Type B pancreatic cell (in vitro differentiated cells): Measurements from ENCODE around the gene DST. TPM values are rescaled to one million over a fixed set of nuclear protein-coding genes. Genes with fewer than 3 reads are reported as not detected.

Source experiments
- DNase-seq: peaks from one replicate; pipeline ENCODE4 v3.0.0; 2021; ENCODE audit warnings: mixed read lengths; ENCODE audit not compliant: unreplicated experiment; ENCODE audit errors: extremely low spot score
- H3K27ac Mint-ChIP-seq: 2 replicates; pipeline ENCODE4 v1.8.0; 2021; ENCODE audit warnings: mild to moderate bottlenecking, mixed read lengths
- H3K27me3 Mint-ChIP-seq: 2 replicates; pipeline ENCODE4 v1.8.0; 2021; ENCODE audit warnings: mixed read lengths
- H3K36me3 Mint-ChIP-seq: 2 replicates; pipeline ENCODE4 v1.8.0; 2021; ENCODE audit warnings: mixed read lengths
- H3K4me1 Mint-ChIP-seq: one replicate; pipeline ENCODE4 v1.8.0; 2021; ENCODE audit warnings: mixed read lengths; ENCODE audit not compliant: unreplicated experiment
- H3K4me3 Mint-ChIP-seq: 2 replicates; pipeline ENCODE4 v1.8.0; 2021; ENCODE audit warnings: mild to moderate bottlenecking, mixed read lengths
- H3K9me3 Mint-ChIP-seq: 2 replicates; pipeline ENCODE4 v1.8.0; 2021; ENCODE audit warnings: mixed read lengths
- total RNA-seq: library from RNA; stranded (reverse); gene quantifications from 2 replicates; pipeline ENCODE4 v1.2.1, GENCODE V29; 2021; ENCODE audit warnings: low replicate concordance
- TF ChIP-seq, protein P1 (sequence below): fragments of 200-600 bp; sonication (generic); conservative IDR thresholded peaks from 2 replicates; pipeline ENCODE4 v1.5.0; 2021; ENCODE audit warnings: antibody characterized with exemption, mild to moderate bottlenecking

Gene DST
- total RNA-seq, 1 donor from 2014 or later = 116 TPM

DNA sequence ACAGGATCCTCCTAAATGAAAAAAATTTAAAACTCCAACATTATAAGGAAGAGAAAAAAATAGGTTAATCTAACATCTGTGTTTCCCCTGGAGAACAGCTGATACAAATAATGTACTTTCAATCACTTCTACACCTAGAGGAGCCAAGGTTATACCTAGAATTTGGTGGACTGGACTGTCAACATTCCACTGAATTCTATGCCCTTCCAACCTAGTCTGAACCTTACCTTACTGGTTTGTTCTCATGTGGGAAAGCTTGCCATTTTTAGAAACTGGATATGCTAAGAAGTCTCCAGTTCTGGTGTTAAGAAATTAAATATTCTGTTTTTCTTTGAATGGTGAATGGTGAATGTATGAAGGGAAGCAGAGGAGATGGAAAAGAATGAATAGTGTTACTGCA, 162.4 kb downstream of the DST start:
- peaks cover 50% of the 10 kb centered on the region for H3K36me3 Mint-ChIP-seq

DNA sequence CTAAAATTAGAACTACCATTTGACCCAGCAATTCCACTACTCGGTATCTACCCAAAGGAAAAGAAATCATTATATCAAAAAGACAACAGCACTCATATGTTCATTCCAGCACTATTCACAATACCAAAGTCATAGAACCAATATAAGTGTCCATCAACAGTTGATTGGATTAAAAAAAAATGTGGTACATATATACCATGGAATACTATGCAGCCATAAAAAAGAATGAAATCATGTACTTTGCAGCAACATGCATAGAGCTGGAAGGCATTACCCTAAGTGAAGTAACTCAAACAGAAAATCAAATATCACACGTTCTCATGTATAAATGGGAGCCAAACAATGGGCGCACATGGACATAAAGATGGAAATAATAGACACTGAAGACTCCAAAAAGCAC, 163.3 kb downstream of the DST start:
- no peak for DNase-seq
- Mint-ChIP-seq H3K27ac (no peak overlapping the region), H3K36me3 (peaks cover 44% of the 10 kb centered on the region), H3K4me3 (no peak overlapping the region), H3K27me3 (no peaks in the 10 kb centered on the region), H3K9me3 (no peaks in the 10 kb centered on the region), H3K4me1 (peaks cover 9% of the 10 kb centered on the region)
- TF ChIP-seq, protein P1, sequence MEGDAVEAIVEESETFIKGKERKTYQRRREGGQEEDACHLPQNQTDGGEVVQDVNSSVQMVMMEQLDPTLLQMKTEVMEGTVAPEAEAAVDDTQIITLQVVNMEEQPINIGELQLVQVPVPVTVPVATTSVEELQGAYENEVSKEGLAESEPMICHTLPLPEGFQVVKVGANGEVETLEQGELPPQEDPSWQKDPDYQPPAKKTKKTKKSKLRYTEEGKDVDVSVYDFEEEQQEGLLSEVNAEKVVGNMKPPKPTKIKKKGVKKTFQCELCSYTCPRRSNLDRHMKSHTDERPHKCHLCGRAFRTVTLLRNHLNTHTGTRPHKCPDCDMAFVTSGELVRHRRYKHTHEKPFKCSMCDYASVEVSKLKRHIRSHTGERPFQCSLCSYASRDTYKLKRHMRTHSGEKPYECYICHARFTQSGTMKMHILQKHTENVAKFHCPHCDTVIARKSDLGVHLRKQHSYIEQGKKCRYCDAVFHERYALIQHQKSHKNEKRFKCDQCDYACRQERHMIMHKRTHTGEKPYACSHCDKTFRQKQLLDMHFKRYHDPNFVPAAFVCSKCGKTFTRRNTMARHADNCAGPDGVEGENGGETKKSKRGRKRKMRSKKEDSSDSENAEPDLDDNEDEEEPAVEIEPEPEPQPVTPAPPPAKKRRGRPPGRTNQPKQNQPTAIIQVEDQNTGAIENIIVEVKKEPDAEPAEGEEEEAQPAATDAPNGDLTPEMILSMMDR = no peak

More for the DNA sequence above, 162.4 kb downstream of the DST start:
- peak overlapping the region; percentile 67 for H3K4me3 Mint-ChIP-seq
- no peak for DNase-seq
- TF ChIP-seq, protein P1 = no peak
- no peaks in the 10 kb centered on the region for H3K9me3 Mint-ChIP-seq
- H3K27me3 Mint-ChIP-seq = no peaks in the 10 kb centered on the region
- peaks cover 9% of the 10 kb centered on the region for H3K4me1 Mint-ChIP-seq
- peak overlapping the region; percentile 60 for H3K27ac Mint-ChIP-seq

DNA sequence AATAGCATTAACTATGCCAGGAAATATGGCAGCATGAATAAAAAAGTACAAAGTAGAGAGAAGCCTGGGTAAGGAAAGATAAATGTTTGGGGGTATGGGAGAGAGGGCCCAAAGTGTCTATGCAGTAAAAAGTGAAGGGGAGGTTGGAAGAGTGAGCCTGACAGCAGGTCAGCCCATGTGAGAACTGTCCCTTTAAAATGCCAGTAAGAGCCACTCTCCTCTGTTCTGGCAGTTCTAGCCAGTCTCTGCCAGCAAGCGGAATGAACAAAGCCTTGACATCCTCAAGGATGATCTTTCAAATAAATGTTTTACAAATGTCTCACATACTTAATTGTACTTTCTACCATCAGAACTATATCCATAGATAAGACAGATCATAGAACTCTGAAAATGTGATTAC, 164.5 kb downstream of the DST start:
- Mint-ChIP-seq H3K27me3 (no peaks in the 10 kb centered on the region), H3K9me3 (no peaks in the 10 kb centered on the region), H3K36me3 (peaks cover 44% of the 10 kb centered on the region), H3K27ac (no peak overlapping the region), H3K4me3 (no peak overlapping the region), H3K4me1 (peaks cover 9% of the 10 kb centered on the region)
- TF ChIP-seq, protein P1 = no peak
- no peak for DNase-seq

DNA sequence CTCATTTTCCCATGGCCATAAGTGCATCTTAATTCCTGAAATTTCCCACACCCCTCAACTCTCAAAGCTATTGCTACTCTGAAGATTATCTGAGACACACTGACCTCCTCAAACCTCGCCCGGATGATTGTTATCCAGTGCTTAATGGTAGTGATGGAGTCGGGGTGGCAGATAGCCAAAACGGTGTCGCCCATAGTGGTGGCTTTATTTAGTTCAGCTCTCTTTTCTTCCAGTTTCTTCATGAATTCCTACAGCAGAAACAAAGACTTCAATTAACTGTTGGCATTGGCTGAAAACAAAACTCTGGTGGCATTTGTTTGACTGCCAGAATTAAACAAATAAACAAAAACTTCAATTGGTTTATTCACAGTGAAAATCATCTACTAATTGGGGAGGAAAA, 165.4 kb downstream of the DST start:
- H3K27ac Mint-ChIP-seq = no peak overlapping the region
- H3K4me3 Mint-ChIP-seq = no peak overlapping the region
- no peaks in the 10 kb centered on the region for H3K27me3 Mint-ChIP-seq
- H3K9me3 Mint-ChIP-seq = no peaks in the 10 kb centered on the region
- H3K4me1 Mint-ChIP-seq = peaks cover 5% of the 10 kb centered on the region
- TF ChIP-seq, protein P1 = no peak
- DNase-seq = no peak
- peaks cover 46% of the 10 kb centered on the region for H3K36me3 Mint-ChIP-seq

DNA sequence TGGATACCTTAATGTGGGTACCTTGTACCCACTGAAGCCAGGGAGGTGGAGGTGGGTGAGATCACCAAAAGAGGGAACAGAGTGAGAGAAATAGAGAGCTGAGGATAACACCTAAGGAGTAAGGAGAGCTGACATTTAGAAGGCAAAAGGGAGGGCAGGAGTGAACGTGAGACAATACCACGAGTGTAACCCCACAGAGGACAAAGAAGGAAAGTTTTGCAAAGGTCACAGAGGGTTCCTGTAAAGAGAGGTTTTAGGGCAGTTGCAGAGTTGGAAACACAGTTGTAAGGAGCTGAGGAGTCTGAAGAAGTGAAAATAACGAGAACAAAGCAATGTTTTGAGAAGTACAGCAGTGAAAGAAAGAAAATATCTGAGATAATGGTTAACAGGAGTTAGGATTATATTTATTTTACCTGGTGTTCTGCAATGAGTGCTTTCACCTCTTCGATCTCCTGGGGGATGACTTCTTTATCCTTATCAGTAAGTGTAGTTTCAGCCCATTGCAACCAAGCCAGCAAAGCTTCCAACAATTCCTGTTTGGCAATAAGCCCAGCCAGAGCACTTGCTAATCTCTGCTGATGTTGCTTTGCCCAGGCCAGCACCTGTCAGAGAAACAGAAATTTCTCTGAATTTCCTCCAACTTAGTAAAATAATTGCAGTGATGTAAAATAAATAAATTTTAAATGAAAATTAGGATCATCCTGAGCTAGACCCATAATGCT, 166.8 kb downstream of the DST start:
- Mint-ChIP-seq H3K27ac (no peak overlapping the region), H3K36me3 (peaks cover 47% of the 10 kb centered on the region), H3K9me3 (no peaks in the 10 kb centered on the region), H3K4me3 (peak overlapping the region; percentile 30), H3K27me3 (no peaks in the 10 kb centered on the region), H3K4me1 (peaks cover 5% of the 10 kb centered on the region)
- TF ChIP-seq, protein P1 = no peak
- DNase-seq = no peak
